ENCODE measurements around the gene HS6ST1.

The HS6ST1 gene, protein sequence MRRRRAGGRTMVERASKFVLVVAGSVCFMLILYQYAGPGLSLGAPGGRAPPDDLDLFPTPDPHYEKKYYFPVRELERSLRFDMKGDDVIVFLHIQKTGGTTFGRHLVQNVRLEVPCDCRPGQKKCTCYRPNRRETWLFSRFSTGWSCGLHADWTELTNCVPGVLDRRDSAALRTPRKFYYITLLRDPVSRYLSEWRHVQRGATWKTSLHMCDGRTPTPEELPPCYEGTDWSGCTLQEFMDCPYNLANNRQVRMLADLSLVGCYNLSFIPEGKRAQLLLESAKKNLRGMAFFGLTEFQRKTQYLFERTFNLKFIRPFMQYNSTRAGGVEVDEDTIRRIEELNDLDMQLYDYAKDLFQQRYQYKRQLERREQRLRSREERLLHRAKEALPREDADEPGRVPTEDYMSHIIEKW

DNA sequence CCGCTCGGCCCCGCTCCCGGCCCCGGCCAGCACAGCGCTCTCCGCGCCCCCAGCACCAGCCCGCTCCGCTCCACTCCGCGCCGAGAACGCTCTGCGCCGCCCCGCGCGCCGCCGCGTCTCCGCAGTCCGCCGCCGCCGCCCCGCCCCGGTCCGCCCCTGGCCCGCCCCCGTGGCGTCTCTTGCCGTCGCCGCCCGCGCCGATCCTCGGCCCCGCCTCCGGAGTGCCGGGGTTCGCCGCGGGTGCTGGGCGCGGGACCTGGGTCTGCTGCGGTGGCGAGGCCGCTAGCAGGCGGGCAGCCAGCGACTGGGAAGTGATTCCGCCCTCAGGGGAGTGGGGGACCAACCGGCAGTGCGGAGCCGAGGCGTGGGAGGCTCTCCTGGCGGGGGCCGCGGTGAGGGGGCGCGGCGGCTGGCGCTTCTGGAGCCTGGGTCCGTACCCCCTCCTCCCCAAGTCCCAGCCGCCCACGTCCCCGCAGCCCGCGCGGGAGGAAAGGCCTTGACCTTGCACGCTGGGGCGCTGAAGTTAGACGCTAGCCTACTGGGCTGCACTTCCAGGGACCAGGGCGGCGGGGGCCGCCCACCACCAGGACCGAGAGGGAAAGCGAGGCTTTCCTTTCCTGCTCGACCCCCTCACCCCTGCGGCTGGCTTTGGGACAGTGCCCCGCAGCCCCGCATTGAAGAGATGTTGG lies at the start of gene HS6ST1:
Gene HS6ST1 (minus strand): TSS at position 93 of the 689 bp plus-strand sequence. CDS start 305 bp downstream, outside the sequence.
- peak; percentile 87 for DNase-seq

DNA sequence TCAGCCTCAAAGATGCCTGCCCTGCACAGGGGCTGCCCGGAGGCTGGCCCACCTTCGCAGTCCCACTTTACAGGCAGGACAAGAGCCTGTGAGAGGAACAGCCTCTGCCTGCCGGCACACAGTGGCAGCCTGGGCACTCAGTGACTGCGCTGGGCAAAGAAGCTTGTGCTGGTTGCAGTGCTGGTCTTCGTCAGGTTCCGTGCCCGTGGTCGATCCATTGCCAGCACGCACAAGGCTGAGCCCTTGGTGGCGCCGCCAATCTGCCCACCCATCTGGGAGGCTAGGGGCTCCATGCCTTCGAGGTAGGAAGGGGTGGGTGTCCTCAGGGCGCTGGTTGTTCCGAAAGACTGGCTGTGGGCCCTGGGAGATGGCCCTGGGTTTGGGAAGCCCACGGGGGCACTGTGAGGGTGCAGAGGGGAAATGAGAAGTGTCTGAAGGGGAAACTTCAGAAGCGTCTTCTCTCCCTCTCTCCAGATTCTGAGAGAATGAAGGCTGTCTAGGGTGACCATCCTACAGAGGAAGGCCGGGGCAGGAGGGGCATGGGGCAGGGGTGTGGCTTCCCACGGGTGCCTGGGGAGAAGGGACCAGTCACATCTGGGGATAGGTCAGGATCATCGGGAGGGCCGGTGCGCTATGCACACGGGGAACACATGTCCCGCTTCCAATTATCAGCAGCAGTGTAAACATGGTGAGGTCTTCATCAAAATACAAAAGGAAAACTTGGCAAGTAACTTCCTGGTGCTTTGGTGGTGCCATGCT lies 49.1 kb upstream of the HS6ST1 start:
- DNase-seq = no peak

GRCh38 chr2:128366713-128367511 lies 48.2 kb upstream of the HS6ST1 start:
- DNase-seq = no peak

GRCh38 chr2:128365217-128365905 lies 46.7 kb upstream of the HS6ST1 start:
- DNase-seq = no peak

- DNase-seq = no peak
Observed at GRCh38 chr2:128364441-128364911, 45.8 kb upstream of the HS6ST1 start.

GRCh38 chr2:128363934-128364361 lies 45.3 kb upstream of the HS6ST1 start:
- no peak for DNase-seq

GRCh38 chr2:128362889-128363228 lies 44.2 kb upstream of the HS6ST1 start:
- DNase-seq = no peak

DNA sequence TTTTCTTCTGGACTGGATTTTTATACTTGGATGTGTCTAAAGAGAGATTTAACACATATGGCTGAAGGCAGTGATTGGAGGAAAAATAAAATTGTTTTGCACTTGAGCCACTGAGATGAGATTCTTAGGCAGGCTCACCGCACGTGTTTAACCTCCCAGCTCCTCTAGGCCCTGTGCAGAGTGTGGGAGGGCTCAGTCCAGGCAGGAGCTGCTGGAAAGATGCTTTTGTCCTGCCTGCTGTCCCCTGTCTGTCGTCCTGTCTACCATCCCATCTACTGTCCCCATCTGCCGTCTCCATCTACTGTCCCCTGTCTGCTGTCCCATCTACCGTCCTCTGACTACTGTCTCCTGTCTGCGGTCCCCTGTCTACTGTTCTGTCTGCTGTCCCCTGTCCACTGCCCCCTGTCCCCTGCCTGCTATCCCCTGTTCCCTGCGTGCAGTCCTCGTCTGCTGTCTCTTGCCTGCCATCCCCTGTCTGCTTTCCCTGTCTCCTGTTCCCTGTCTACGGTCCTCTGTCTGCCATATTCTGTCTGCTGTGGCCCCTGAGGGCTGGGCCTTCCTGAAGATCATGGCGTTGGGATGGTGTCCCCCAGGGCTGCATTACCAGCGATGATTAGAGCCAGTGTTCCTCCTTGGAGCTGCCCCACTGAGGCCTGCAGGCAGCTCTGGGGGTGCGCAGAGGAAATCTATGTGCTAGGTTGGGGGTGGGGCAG lies 43.7 kb upstream of the HS6ST1 start:
- DNase-seq = no peak

DNA sequence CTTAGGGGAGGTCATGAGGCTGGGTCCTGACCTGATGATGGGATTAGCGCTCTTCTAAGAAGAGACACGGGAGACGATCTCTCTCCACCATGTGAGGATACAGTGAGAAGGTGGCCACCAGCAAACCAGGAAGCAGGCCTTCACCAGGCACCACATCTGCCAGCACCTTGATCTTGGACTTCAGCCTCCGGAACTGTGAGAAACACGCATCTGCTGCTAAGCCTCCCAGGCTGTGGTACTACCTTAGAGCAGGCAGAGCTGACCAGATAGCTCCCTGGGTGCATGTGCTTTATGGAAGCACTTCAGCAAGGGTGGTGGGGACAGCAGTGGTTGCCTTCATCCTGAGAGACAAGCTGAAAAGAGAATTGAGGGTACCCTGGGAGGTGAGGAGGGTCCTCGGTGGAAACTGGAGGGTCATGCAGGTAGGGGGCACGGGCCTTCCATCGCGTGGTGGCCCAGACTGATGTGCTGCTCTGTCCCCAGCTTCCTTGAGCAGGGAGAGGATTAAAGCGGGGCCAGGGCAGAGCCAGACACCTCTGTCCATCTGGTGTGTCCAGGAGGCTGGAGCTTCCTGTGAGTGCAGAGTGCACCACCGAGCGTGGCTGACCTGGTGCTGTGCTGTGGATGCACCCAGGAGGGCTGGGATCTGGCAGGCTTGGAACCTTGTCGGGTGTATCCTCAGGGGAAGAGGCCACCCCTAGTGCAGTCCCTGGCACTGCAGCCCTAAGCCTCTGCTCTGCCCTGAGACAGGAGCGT lies 42.9 kb upstream of the HS6ST1 start:
- no peak for DNase-seq

GRCh38 chr2:128360711-128361110 lies 42.0 kb upstream of the HS6ST1 start:
- no peak for DNase-seq

DNA sequence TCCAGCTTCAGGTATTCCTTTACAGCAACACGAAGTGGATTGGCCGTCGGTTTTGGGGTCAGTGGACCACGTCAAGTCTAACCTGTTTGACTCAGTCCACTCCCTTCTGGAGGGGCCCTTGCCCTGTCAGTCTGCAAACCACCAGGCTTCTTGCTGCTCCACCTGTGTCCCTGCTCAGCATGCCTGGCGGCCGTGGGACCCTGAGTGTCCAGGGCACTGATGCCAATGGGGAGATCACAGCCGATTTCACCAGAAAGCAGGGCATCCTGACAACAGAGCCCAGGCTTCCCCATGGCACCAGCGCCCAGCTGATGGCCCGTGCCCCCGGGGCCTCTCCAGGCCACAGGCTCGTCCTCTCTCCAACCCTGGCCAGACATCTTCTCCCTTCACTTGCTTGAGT lies 41.2 kb upstream of the HS6ST1 start:
- DNase-seq = no peak

- DNase-seq = no peak
Observed at GRCh38 chr2:128358941-128359731, 40.5 kb upstream of the HS6ST1 start.

DNA sequence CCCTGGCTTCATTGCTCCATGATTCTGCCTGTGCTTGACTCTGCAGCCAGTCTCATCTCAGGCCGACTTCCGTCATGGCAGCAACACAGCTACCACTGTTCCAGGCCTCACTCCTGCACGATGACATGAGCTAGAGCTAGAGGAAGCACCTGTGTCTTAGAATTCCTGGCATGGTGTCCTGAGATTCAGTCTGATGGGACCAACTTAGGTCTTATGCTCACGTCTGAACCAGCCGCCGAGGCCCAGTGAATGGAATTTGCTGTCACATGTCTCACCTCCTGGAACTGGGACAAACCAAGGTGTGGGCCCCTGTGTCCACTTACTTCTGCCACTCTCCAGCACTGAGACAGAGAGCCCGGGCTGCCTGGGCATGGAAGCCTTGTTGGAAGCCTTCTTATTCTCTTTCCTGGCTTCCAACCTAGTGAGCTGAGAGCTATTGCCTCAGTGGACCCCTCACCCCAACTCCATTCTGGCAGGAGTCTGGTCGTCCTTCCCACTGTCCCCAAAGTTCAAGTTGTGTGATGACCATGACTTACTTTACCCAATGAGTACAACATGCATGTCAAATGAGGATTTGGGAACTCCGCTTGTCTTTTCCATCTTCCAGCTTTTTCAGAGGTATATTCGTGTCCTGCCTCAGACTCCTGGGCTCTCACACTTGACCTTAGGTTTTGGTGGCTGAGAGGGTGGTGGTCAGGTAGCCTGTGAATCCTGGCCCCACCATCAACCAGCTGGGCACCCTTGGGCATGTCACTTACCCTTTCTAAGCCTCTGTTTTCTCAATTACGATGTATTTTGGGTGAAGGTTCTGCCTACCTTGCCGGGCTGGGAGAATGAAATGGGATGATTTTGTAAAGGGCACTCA lies 39.1 kb upstream of the HS6ST1 start:
- no peak for DNase-seq

DNA sequence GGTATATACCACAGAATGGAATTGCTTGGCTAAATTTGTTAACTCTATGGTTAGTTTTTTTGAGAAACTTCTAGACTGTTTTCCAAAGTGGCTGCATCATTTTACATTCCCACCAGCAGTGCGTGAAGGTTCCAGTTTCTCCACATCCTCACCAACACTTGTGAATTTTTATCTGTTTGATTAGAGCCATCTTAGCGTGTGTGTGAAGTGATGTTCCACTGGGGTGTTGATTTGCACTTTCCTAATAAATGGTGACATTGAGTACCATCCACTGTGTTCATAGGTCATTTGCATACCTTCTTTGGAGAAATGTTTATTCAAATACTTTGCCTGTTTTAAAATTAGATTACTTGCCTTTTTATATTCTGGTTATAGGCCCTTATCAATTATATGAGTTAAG lies 37.5 kb upstream of the HS6ST1 start:
- no peak for DNase-seq

DNA sequence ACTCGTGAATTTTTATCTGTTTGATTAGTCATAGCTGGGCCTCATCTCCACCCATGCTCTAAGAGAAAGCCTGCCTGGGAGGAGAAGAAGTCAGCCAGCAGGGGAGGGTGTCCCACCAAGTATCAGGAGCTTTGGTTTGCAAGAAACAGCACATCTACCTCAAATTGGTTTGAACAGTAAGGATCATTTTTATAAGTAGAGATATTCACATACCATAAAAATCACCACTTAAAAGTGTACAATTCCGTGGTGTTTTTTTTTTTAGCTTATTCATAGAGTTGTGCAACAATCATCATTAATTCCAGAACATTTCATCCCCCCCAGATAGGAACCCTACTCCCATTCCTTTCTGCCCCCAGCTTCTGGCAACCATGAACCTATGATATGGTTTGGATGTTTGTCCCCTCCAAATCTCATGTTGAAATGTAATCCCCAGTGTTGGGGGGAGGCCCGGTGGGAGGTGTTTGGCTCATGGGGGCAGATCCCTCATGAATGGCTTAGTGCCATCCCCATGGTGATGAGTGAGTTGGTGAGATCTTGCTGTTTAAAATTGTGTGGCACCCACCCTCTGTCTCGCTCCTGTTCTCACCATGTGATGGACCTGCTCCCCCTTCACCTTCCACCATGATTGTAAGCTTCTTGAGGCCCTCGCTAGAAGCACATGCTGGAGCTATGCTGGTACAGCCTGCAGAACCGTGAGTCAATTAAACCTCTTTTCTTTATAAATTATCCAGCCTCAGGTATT lies 36.2 kb upstream of the HS6ST1 start:
- no peak for DNase-seq

- no peak for DNase-seq
Observed at GRCh38 chr2:128354161-128354560, 35.5 kb upstream of the HS6ST1 start.

DNA sequence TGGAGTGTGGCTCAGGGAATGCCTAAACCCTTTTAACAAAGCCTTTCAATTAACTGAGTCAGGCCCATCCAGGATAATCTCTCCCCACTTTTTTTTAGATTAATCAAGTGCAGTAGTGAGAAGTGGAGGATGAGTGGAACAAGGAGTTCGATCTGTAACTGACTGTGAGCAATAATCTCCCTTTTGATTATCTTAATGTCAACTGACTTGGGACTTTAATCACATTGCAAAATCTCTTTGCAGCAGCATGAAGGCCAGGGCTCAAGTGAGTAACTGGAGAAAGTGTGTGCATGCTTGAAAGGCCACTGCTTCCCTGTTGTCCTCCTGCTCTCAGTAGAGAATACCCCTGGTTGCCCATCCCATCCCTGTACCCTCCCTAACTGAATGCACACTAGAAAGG lies 32.1 kb upstream of the HS6ST1 start:
- DNase-seq = no peak

- DNase-seq = no peak
Observed at GRCh38 chr2:128348701-128349100, 30.0 kb upstream of the HS6ST1 start.

Measured in CD4-positive, alpha-beta T cell treated with Interleukin-17A for 1 hour (primary cell).